Stimulated activated CD4-positive, alpha-beta T cell treated with anti-CD3 and anti-CD28 coated beads, Interleukin-2, amount 100 ng/mL, for 48 hours (primary cell): ENCODE measurements around the gene TARP.
"Not testable (repeated sequence)": the region's sequence is repeated elsewhere in the genome, so short reads cannot be mapped to it uniquely, and the experiment has no call there.

Experiments used
- DNase-seq, 2 donors: peaks; one replicate each; pipeline ENCODE4 v3.0.0-alpha.2; 2020

Gene TARP

GRCh38 chr7:38259157-38259556 lies 14.3 kb downstream of the TARP start:
- DNase-seq: not testable (repeated sequence)

- DNase-seq: no peak
These were observed 16.1 kb downstream of the TARP start for GRCh38 chr7:38257350-38257677.

GRCh38 chr7:38249849-38250248 lies 23.6 kb downstream of the TARP start:
- DNase-seq: not testable (repeated sequence)

GRCh38 chr7:38248069-38248567 lies 25.3 kb downstream of the TARP start:
- no peak for DNase-seq

- no peak for DNase-seq
These were observed 27.9 kb downstream of the TARP start for GRCh38 chr7:38245409-38245977.

GRCh38 chr7:38244516-38244915 lies 28.9 kb downstream of the TARP start:
- DNase-seq: no peak

GRCh38 chr7:38243345-38243744 lies 30.1 kb downstream of the TARP start:
- DNase-seq: not testable (repeated sequence)

- DNase-seq: no peak
These were observed 30.6 kb downstream of the TARP start for GRCh38 chr7:38242814-38243213.

- DNase-seq: no peak
These were observed 32.4 kb downstream of the TARP start for GRCh38 chr7:38241071-38241470.

GRCh38 chr7:38239129-38239528 lies 34.3 kb downstream of the TARP start:
- DNase-seq: not testable (repeated sequence)

- DNase-seq: no peak
These were observed 37.8 kb downstream of the TARP start for GRCh38 chr7:38235606-38236005.

- not testable (repeated sequence) for DNase-seq
These were observed 38.7 kb downstream of the TARP start for GRCh38 chr7:38234759-38235158.

GRCh38 chr7:38232502-38233366 lies 40.7 kb downstream of the TARP start:
- peak; percentile 42 to 46 for DNase-seq

- no peak for DNase-seq
These were observed 43.4 kb downstream of the TARP start for GRCh38 chr7:38229884-38230642.

GRCh38 chr7:38229386-38229785 lies 44.0 kb downstream of the TARP start:
- no peak for DNase-seq

GRCh38 chr7:38224392-38224791 lies 49.0 kb downstream of the TARP start:
- no peak for DNase-seq

- DNase-seq: no peak
These were observed 50.1 kb downstream of the TARP start for GRCh38 chr7:38223306-38223705.

- peak in 1 of 2 donors; percentile 18 for DNase-seq
These were observed 50.8 kb downstream of the TARP start for GRCh38 chr7:38222481-38223096.

- DNase-seq: no peak
These were observed 53.0 kb downstream of the TARP start for GRCh38 chr7:38220452-38220851.

- DNase-seq: no peak
These were observed 55.8 kb downstream of the TARP start for GRCh38 chr7:38217672-38218071.

- peak; percentile 67 to 70 for DNase-seq
These were observed 57.4 kb downstream of the TARP start for GRCh38 chr7:38215735-38216670.

- DNase-seq: no peak
These were observed 58.3 kb downstream of the TARP start for GRCh38 chr7:38215115-38215514.
